VCaP (cell line): ENCODE results near the gene CSNK1E.
"Not testable (repeated sequence)": the region's sequence is repeated elsewhere in the genome, so short reads cannot be mapped to it uniquely, and the experiment has no call there.

Source experiments
- H3K27ac ChIP-seq: fragments of 450-650 bp; 2 replicates; pipeline ENCODE4 v1.5.1; 2017
- CTCF ChIP-seq: fragments of 450-650 bp; conservative IDR thresholded peaks from 2 replicates; pipeline ENCODE4 v1.5.1; 2017; ENCODE audit warnings: mild to moderate bottlenecking, moderate library complexity

Gene CSNK1E

GRCh38 chr22:38317122-38317994, at the start of gene CSNK1E:
Gene CSNK1E (minus strand): TSS chr22:38317433. CDS start chr22:38314157, 3,276 bp downstream.
- H3K27ac ChIP-seq = peak within 1 kb of the TSS; percentile 94
- TF ChIP-seq CTCF = no peak

- not testable (repeated sequence) for H3K27ac ChIP-seq
Observed at GRCh38 chr22:38365829-38366228, 48.6 kb upstream of the CSNK1E start.

- not testable (repeated sequence) for H3K27ac ChIP-seq
Observed at GRCh38 chr22:38365174-38365573, 47.9 kb upstream of the CSNK1E start.

- not testable (repeated sequence) for H3K27ac ChIP-seq
Observed at GRCh38 chr22:38360560-38360959, 43.3 kb upstream of the CSNK1E start.

- not testable (repeated sequence) for H3K27ac ChIP-seq
Observed at GRCh38 chr22:38359817-38360216, 42.6 kb upstream of the CSNK1E start.

GRCh38 chr22:38357971-38358370, 40.7 kb upstream of the CSNK1E start:
- H3K27ac ChIP-seq = not testable (repeated sequence)

GRCh38 chr22:38355275-38355674, 38.0 kb upstream of the CSNK1E start:
- TF ChIP-seq CTCF = no peak
- H3K27ac ChIP-seq = no peak overlapping the region

GRCh38 chr22:38353701-38354100, 36.5 kb upstream of the CSNK1E start:
- no peak overlapping the region for H3K27ac ChIP-seq
- no peak for TF ChIP-seq CTCF

- no peak overlapping the region for H3K27ac ChIP-seq
- peak; percentile 99 for TF ChIP-seq CTCF
Observed at GRCh38 chr22:38353142-38353629, 36.0 kb upstream of the CSNK1E start.

GRCh38 chr22:38352436-38352835, 35.2 kb upstream of the CSNK1E start:
- H3K27ac ChIP-seq = no peak overlapping the region
- no peak for TF ChIP-seq CTCF
